Upper lobe of right lung (tissue), 1 donor: Measurements from ENCODE around the gene ACTRT2. TPM values are rescaled to one million over a fixed set of nuclear protein-coding genes. Genes with fewer than 3 reads are reported as not detected.
A peak's percentile ranks its signal among the peaks of the same experiment; 100 is the strongest.

Experiments used
- ATAC-seq: fragments of 200-7000 bp; cut with Tn5 transposase; one replicate; pipeline ENCODE4 v1.9.1; 2020; ENCODE audit warnings: mild to moderate bottlenecking, moderate library complexity
- DNase-seq: peaks from one replicate; pipeline ENCODE4 v3.0.0-alpha.2; 2020
- H3K27ac ChIP-seq: fragments of 200-600 bp; one replicate; pipeline ENCODE4 v1.8.0; 2022
- H3K27me3 ChIP-seq: fragments of 200-600 bp; one replicate; pipeline ENCODE4 v1.8.0; 2022; ENCODE audit warnings: mild to moderate bottlenecking
- H3K36me3 ChIP-seq: fragments of 200-600 bp; one replicate; pipeline ENCODE4 v1.8.0; 2022
- H3K4me1 ChIP-seq: fragments of 200-600 bp; one replicate; pipeline ENCODE4 v1.8.0; 2022
- H3K4me3 ChIP-seq: fragments of 200-600 bp; one replicate; pipeline ENCODE4 v1.8.0; 2022; ENCODE audit warnings: mild to moderate bottlenecking
- H3K9me3 ChIP-seq: fragments of 200-600 bp; one replicate; pipeline ENCODE4 v1.8.0; 2022
- intact Hi-C: fragments of 100-400 bp; cut with DNase I; formaldehyde crosslinking; loops from one replicate; pipeline ENCODE4 v1.11.0; 2022
- total RNA-seq: library from RNA; stranded (reverse); fragmentation: NEBNext Ultra II Directional; extraction: Animal tissue kit (Norgen Biotek cat#: 25700); gene quantifications from one replicate; pipeline ENCODE4 v1.2.1, GENCODE V29; 2021
- TF ChIP-seq, protein P1 (sequence below): fragments of 200-600 bp; IDR thresholded peaks from one replicate; pipeline ENCODE4 v1.8.0; 2022; ENCODE audit warnings: antibody characterized with exemption
- donor health status: DM: no; HTN: yes; CAD: no; lungs with severe emphysema.

Gene ACTRT2
- total RNA-seq, 1 donor from 2014 or later = not detected

- Histone ChIP-seq H3K27me3 (peaks cover 30% of the 10 kb centered on the region), H3K4me1 (no peaks in the 10 kb centered on the region), H3K9me3 (no peaks in the 10 kb centered on the region), H3K36me3 (no peaks in the 10 kb centered on the region), H3K27ac (no peak overlapping the region), H3K4me3 (no peak overlapping the region)
- ATAC-seq = no peak
- peak; percentile 44 for DNase-seq
- intact Hi-C loops = no loop called here
- TF ChIP-seq, protein P1, sequence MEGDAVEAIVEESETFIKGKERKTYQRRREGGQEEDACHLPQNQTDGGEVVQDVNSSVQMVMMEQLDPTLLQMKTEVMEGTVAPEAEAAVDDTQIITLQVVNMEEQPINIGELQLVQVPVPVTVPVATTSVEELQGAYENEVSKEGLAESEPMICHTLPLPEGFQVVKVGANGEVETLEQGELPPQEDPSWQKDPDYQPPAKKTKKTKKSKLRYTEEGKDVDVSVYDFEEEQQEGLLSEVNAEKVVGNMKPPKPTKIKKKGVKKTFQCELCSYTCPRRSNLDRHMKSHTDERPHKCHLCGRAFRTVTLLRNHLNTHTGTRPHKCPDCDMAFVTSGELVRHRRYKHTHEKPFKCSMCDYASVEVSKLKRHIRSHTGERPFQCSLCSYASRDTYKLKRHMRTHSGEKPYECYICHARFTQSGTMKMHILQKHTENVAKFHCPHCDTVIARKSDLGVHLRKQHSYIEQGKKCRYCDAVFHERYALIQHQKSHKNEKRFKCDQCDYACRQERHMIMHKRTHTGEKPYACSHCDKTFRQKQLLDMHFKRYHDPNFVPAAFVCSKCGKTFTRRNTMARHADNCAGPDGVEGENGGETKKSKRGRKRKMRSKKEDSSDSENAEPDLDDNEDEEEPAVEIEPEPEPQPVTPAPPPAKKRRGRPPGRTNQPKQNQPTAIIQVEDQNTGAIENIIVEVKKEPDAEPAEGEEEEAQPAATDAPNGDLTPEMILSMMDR = no peak
These were observed 7.4 kb downstream of the ACTRT2 start for GRCh38 chr1:3028531-3029282.

DNA sequence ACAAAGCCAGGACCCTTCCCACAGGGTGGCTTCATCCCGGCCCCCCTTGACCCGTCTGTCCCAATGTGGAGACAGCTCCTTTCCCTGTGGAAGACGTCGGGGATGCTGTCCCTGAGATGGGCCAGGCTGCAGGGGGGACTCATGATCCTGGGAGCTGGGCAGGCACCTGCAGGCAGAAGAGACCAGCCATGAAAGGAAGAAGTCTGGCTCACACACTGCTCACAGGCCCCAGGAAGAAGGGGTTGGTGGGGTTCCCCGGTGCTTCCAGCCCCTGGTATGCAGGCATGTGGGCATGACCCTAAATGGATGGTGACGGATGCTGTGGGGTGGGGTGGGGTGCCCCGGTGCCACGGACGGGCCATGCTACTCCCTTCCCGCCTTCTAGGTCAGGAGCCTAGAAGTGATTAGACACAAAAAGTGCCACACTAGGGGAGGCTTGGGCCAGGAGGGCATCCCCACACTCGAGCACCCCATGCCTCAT, 8.3 kb downstream of the ACTRT2 start:
- peak; percentile 39 for DNase-seq
- intact Hi-C loops = no loop called here

DNA sequence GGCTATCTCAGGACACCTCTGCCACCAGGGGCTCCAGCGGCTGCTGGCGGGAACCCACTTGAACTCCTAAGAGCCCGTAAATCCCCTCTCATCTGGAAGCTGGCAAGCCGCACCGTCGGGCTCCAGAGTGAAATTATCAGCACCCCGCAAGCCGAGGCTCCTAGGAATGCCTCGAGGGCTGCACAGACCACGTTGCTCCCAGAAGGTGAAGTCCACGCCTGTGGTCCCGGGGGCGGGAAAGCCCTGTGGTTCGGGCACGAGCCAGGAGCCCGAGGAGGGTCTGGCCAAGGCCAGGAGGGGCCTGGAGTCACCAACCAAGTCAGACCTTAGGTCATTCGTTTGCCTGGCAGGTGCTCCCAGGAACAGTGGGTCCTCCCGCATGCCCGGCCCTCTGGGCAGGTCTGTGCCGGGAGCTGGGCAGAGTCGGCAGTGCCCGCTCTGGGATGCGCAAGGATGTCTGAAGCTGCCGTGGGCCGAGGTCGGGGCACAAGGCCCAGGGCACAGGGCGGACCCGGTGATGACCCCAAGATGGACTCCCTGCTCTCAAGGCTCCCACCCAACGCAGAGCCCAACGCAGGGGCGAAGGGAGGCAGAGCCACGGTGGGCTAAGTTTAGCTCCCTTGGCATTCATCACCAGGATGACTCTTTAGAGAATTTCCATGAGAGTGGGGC, 8.9 kb downstream of the ACTRT2 start:
- no peak overlapping the region for H3K27ac ChIP-seq
- no peaks in the 10 kb centered on the region for H3K36me3 ChIP-seq
- no peak for ATAC-seq
- H3K27me3 ChIP-seq = peaks cover 30% of the 10 kb centered on the region
- H3K4me1 ChIP-seq = no peaks in the 10 kb centered on the region
- H3K4me3 ChIP-seq = no peak overlapping the region
- intact Hi-C loops = no loop called here
- peak; percentile 46 for DNase-seq
- TF ChIP-seq, protein P1 = no peak
- no peaks in the 10 kb centered on the region for H3K9me3 ChIP-seq

More for the DNA sequence above, 8.3 kb downstream of the ACTRT2 start:
- Histone ChIP-seq H3K4me3 (no peak overlapping the region), H3K9me3 (no peaks in the 10 kb centered on the region), H3K27ac (no peak overlapping the region), H3K27me3 (peaks cover 30% of the 10 kb centered on the region), H3K36me3 (no peaks in the 10 kb centered on the region), H3K4me1 (no peaks in the 10 kb centered on the region)
- no peak for ATAC-seq
- TF ChIP-seq, protein P1 = no peak

- H3K27me3 ChIP-seq = peaks cover 30% of the 10 kb centered on the region
- H3K4me1 ChIP-seq = no peaks in the 10 kb centered on the region
- DNase-seq (peak; percentile 49), ATAC-seq (no peak)
- intact Hi-C loops = no loop called here
- H3K9me3 ChIP-seq = no peaks in the 10 kb centered on the region
- H3K4me3 ChIP-seq = no peak overlapping the region
- TF ChIP-seq, protein P1 = no peak
- H3K27ac ChIP-seq = no peak overlapping the region
- no peaks in the 10 kb centered on the region for H3K36me3 ChIP-seq
These were observed 9.6 kb downstream of the ACTRT2 start for GRCh38 chr1:3030663-3031381.

DNA sequence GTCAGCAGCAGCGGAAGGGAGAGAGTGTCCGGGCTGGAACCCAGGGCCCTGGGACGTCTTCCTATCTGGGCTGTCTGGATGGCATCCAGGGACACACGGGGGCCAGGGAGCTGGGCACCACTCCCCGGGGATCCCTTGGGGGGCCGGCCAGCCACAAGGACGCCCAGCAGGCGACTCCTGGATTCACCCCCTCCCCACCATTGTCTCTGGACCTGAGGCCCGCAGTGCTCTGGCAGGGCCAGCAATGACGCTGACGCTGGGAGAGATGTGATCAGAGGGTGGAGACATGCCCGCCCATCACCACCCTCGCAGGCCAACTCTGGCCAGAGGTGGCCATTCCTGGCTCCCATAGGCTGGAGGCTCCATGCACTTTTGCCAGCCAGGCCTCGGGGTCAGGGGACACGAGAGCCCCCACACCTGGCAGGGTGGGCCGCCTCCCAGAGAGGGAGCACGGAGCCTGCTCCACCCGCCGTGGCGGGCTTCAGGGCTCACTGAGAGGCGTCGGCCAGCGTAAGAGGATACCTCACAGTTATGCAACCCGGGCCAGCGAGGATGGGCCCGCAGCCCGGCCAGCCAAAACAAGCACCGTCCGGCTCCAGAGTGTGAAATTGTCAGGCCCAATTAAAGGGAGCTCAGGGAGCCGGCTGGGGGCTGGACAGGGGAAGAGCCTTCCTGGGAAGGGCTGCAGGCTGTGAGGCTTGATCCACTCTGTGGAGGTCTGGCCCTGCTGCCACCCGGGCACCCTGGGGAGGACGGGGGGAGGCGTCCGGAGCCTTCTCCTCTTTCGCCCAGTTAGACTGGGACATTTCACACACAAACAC, 10.3 kb downstream of the ACTRT2 start:
- H3K9me3 ChIP-seq = no peaks in the 10 kb centered on the region
- H3K4me1 ChIP-seq = no peaks in the 10 kb centered on the region
- TF ChIP-seq, protein P1 = no peak
- H3K36me3 ChIP-seq = no peaks in the 10 kb centered on the region
- ATAC-seq = no peak
- DNase-seq = peak; percentile 46
- intact Hi-C loops = no loop called here
- no peak overlapping the region for H3K4me3 ChIP-seq
- peaks cover 30% of the 10 kb centered on the region for H3K27me3 ChIP-seq
- H3K27ac ChIP-seq = no peak overlapping the region
